KMS-11 (cell line): Measurements from ENCODE around the gene SH3D21.

ENCODE experiments used
- H2AFZ ChIP-seq: fragments of 200-600 bp; sonication (generic); 2 replicates; pipeline ENCODE4 v1.6.1; 2016; ENCODE audit warnings: antibody characterized with exemption, mixed run types, low read depth
- H3K27ac ChIP-seq: fragments of 200-600 bp; sonication (generic); 2 replicates; pipeline ENCODE4 v1.6.1; 2016; ENCODE audit warnings: mild to moderate bottlenecking, mixed run types
- H3K27me3 ChIP-seq: fragments of 200-600 bp; sonication (generic); 2 replicates; pipeline ENCODE4 v1.6.1; 2017; ENCODE audit warnings: mild to moderate bottlenecking, low read depth, mixed run types, moderate library complexity; ENCODE audit not compliant: insufficient read depth
- H3K36me3 ChIP-seq: fragments of 200-600 bp; sonication (generic); 2 replicates; pipeline ENCODE4 v1.6.1; 2017; ENCODE audit warnings: mild to moderate bottlenecking, mixed run types; ENCODE audit not compliant: insufficient read depth
- H3K4me1 ChIP-seq: fragments of 200-600 bp; sonication (generic); 2 replicates; pipeline ENCODE4 v1.6.1; 2016; ENCODE audit warnings: mild to moderate bottlenecking, low read depth, mixed run types; ENCODE audit not compliant: poor library complexity, severe bottlenecking
- H3K4me2 ChIP-seq: fragments of 200-600 bp; sonication (generic); 2 replicates; pipeline ENCODE4 v1.7.0; 2016; ENCODE audit warnings: mild to moderate bottlenecking, mixed run types
- H3K4me3 ChIP-seq: fragments of 200-600 bp; sonication (generic); IDR thresholded peaks from 2 replicates; pipeline ENCODE4 v1.6.1; 2017; ENCODE audit warnings: low read depth, low read length, mixed read lengths; ENCODE audit not compliant: insufficient read depth
- H3K79me2 ChIP-seq: fragments of 200-600 bp; sonication (generic); 2 replicates; pipeline ENCODE4 v1.6.1; 2016; ENCODE audit warnings: low read depth, mixed run types; ENCODE audit not compliant: insufficient read depth
- H3K9ac ChIP-seq: fragments of 200-600 bp; sonication (generic); 2 replicates; pipeline ENCODE4 v1.6.1; 2016; ENCODE audit warnings: mild to moderate bottlenecking, mixed run types
- H4K20me1 ChIP-seq: fragments of 200-600 bp; sonication (generic); 2 replicates; pipeline ENCODE4 v1.6.1; 2016; ENCODE audit warnings: mild to moderate bottlenecking, mixed run types; ENCODE audit not compliant: insufficient read depth
- TF ChIP-seq, protein P1 (sequence below): fragments of 200-600 bp; sonication (generic); conservative IDR thresholded peaks from 2 replicates; pipeline ENCODE4 v1.6.1; 2017; ENCODE audit warnings: low read depth, mild to moderate bottlenecking, antibody characterized with exemption, low read length, moderate library complexity, mixed read lengths

SH3D21 gene

GRCh38 chr1:36326499-36326898, 20.3 kb downstream of the SH3D21 start:
- peaks cover 11% of the 10 kb centered on the region for H3K4me1 ChIP-seq
- H2AFZ ChIP-seq = no peak overlapping the region
- H3K27me3 ChIP-seq = no peaks in the 10 kb centered on the region; the same call in 1 of the 2 replicates
- H3K4me2 ChIP-seq = no peak overlapping the region
- no peak overlapping the region for H3K9ac ChIP-seq
- H3K79me2 ChIP-seq = no peaks in the 10 kb centered on the region
- no peaks in the 10 kb centered on the region for H4K20me1 ChIP-seq
- TF ChIP-seq, protein P1, sequence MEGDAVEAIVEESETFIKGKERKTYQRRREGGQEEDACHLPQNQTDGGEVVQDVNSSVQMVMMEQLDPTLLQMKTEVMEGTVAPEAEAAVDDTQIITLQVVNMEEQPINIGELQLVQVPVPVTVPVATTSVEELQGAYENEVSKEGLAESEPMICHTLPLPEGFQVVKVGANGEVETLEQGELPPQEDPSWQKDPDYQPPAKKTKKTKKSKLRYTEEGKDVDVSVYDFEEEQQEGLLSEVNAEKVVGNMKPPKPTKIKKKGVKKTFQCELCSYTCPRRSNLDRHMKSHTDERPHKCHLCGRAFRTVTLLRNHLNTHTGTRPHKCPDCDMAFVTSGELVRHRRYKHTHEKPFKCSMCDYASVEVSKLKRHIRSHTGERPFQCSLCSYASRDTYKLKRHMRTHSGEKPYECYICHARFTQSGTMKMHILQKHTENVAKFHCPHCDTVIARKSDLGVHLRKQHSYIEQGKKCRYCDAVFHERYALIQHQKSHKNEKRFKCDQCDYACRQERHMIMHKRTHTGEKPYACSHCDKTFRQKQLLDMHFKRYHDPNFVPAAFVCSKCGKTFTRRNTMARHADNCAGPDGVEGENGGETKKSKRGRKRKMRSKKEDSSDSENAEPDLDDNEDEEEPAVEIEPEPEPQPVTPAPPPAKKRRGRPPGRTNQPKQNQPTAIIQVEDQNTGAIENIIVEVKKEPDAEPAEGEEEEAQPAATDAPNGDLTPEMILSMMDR = no peak
- no peaks in the 10 kb centered on the region for H3K36me3 ChIP-seq
- no peak overlapping the region for H3K27ac ChIP-seq
- no peak overlapping the region for H3K4me3 ChIP-seq

- TF ChIP-seq, protein P1 = no peak
- H3K27ac ChIP-seq = no peak overlapping the region
- H3K36me3 ChIP-seq = no peaks in the 10 kb centered on the region
- no peak overlapping the region for H3K9ac ChIP-seq
- no peaks in the 10 kb centered on the region for H4K20me1 ChIP-seq
- H2AFZ ChIP-seq = no peak overlapping the region
- H3K79me2 ChIP-seq = no peaks in the 10 kb centered on the region
- H3K4me3 ChIP-seq = no peak overlapping the region
- no peak overlapping the region for H3K4me2 ChIP-seq
- peaks cover 11% of the 10 kb centered on the region for H3K4me1 ChIP-seq
- H3K27me3 ChIP-seq = peaks cover 3% of the 10 kb centered on the region; the same call in 1 of the 2 replicates
Observed at GRCh38 chr1:36327421-36328087, 21.4 kb downstream of the SH3D21 start.

DNA sequence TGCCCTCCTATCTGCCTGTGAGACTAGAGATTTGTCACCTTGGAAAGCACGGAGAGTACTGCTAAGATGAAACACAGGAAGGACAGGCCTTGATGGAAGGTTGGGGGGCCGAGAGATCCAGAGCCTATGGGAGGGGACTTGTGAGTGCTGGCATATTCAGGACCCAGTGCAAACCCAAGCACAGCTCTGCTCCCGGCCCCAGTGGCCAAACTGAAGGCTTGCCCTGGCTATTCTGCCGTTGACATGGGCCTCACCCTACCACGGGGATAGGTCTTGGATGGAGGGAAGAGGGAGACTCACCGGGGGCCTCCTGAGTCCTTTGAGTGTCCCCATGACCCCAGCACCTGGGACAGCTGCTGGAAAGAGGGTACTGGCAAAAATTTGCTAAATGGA, 21.9 kb downstream of the SH3D21 start:
- H3K9ac ChIP-seq = no peak overlapping the region
- TF ChIP-seq, protein P1 = no peak
- peaks cover 11% of the 10 kb centered on the region for H3K4me1 ChIP-seq
- no peaks in the 10 kb centered on the region for H4K20me1 ChIP-seq
- no peak overlapping the region for H3K4me2 ChIP-seq
- H3K4me3 ChIP-seq = no peak overlapping the region
- no peaks in the 10 kb centered on the region for H3K36me3 ChIP-seq
- H2AFZ ChIP-seq = no peak overlapping the region
- H3K79me2 ChIP-seq = no peaks in the 10 kb centered on the region
- peaks cover 7% of the 10 kb centered on the region; the same call in 1 of the 2 replicates for H3K27me3 ChIP-seq
- no peak overlapping the region for H3K27ac ChIP-seq

- no peak overlapping the region for H2AFZ ChIP-seq
- H3K9ac ChIP-seq = no peak overlapping the region
- no peaks in the 10 kb centered on the region for H3K79me2 ChIP-seq
- peaks cover 11% of the 10 kb centered on the region for H3K4me1 ChIP-seq
- H3K36me3 ChIP-seq = no peaks in the 10 kb centered on the region
- TF ChIP-seq, protein P1 = no peak
- H3K27ac ChIP-seq = no peak overlapping the region
- H3K27me3 ChIP-seq = peaks cover 7% of the 10 kb centered on the region; the same call in 1 of the 2 replicates
- no peak overlapping the region for H3K4me3 ChIP-seq
- H4K20me1 ChIP-seq = no peaks in the 10 kb centered on the region
- H3K4me2 ChIP-seq = no peak overlapping the region
Observed at GRCh38 chr1:36328713-36329112, 22.5 kb downstream of the SH3D21 start.
